GM21390 (cell line): Measurements from ENCODE around the gene KRT6B.
"Not testable (repeated sequence)": the region's sequence is repeated elsewhere in the genome, so short reads cannot be mapped to it uniquely, and the experiment has no call there.

Experiments used
- ATAC-seq: cut with Tn5 transposase; IDR thresholded peaks from one replicate; pipeline ENCODE4 v1.9.1; 2021; ENCODE audit not compliant: unreplicated experiment

KRT6B gene

DNA sequence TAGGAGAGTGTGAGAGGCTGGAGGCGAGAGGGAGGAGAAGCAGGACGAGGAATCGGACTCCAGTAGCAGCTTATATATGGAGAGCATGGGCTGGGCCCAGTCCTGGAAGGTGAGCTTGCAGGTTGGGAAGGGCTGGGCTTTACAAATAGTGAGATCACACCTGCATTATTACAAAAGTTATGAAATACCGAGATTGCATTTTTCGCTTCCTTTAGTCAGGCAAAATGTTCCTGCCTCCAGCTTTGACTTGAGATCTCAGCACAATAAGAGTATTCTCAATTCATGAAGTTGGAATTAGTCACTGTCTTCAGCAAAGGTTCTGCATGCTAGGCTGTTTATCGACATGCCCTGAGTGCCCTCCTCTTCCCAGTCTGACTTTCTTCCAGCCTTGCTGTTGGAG, at the start of gene KRT6B:
Gene KRT6B, minus strand, starts transcription at position 46 of the 400 bp plus-strand sequence. CDS start 68 bp downstream, outside the sequence.
- ATAC-seq: no peak

DNA sequence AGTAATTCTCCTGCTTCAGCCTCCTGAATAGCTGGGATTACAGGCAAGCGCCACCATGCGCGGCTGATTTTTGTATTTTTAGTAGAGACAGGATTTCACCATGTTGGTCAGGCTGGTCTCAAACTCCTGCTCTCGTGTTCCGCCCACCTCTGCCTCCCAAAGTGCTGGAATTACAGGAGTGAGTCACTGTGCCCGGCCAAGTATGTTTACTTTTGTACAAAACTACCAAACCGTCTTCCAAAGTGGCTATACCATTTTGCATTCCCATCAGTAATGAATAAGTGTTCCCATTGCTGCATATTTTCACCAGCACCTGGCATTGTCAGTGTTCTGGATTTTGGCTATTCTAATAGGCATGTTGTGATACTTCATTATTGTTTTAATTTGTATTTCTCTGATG, 49.5 kb upstream of the KRT6B start:
- no peak for ATAC-seq

DNA sequence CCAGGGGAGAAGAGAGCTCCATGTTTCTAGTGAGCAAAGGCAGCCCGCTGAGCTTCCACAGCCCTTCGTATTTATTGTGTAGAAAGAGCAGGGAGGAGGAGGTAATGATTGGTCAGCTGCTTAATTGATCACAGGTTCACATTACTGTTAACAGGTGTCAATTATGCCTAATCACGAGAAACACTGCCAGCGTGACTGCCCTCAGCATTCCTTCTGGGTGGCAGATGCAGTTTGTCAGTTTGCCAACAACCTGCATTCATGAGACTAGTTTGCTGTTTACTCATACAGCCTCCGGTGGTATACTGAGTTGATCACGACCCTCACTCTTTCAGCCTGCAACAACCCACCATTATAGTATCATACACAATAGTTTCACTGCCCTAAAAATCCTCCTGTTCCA, 48.6 kb upstream of the KRT6B start:
- not testable (repeated sequence) for ATAC-seq

DNA sequence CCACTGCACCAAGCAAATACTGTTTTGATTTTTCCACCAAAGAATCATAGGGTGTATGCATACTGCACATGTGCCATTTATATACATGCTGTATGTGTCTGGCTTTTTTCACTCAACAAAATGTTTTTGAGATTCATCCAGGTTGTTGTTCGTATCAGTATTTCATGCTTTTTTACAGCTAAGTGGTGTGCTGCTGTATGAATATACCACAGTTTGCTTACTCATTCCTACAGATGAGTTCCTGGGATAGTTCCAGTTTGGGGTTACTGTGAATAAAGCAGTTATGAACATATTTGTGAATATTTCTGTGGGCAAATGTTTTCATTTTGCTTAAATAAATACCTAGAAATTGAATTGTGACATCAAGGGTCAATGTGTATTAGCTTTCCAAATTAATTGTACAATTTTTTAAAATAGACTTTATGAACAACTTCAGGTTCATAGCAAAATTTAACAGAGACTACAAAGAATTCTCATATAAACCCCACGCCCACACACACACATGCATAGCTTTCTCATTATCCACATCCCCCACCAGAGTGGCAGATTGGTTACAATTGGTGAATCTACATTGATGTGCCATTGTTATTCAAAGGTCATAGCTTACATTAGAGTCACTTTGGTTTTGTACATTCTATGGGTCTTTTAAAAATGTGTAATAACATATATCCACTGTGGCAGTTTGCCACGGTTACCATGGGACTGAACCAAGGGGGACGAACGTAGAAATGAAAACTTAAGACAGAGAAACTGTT, 48.0 kb upstream of the KRT6B start:
- ATAC-seq: no peak

DNA sequence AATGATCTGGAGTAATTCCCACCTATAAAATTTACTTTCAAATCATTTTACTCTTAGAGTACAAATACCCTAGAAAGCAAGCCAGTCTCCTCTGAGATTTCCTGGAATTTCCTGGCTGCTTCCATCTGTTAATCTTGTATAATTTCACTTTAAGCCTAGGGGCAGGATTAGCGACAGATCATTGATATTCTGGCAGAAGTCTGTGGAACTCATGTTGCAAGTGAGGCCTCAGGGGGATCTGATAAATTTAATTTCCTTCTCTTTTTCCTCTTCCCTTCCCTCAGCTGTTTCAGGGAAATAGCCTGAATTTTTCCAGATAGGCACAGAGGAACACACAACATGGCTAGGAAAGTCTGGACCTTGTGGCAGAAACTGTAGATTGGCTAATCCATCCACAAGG, 47.0 kb upstream of the KRT6B start:
- no peak for ATAC-seq

DNA sequence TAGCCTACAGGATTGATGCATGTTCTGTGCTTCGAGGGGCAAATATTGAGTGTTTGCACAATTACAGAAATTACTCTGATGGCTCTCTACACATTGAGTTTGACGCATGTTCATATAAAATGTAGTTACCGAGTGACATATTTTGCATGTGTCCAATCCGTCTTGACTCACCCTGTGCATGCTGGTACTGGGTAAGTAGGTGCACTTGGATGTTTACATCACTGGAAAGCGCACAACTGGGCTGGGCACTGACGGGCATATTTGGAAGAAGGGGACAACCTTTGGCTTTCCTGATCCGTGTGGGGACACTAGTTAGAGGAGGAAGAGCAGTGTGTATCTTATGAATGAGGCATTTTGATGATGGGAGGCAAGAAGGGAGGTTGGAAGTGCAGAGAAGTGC, 46.0 kb upstream of the KRT6B start:
- no peak for ATAC-seq

DNA sequence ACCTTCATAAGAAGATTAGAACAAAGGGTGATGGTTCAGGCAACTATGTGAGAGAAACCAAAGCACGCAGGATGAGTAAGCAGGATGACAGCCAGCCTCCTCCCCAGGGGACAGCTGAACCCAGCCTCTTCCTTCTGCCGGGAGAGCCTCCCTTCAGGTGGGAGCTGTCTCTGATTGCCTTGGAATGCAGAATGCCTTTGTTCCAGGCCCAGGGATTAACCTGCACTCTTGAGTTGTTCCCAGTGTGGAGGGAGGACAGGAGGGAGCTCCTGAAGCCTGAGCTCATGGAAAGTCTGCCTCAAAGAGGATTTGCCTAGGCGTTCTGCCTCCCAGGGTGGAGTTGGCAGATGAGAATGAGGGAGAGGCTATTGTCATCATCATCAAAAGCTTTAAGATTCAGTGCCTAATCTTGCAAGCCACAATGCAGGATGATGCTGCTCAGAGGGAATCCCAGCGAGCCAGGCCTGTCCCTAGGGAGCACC, 44.7 kb upstream of the KRT6B start:
- no peak for ATAC-seq

DNA sequence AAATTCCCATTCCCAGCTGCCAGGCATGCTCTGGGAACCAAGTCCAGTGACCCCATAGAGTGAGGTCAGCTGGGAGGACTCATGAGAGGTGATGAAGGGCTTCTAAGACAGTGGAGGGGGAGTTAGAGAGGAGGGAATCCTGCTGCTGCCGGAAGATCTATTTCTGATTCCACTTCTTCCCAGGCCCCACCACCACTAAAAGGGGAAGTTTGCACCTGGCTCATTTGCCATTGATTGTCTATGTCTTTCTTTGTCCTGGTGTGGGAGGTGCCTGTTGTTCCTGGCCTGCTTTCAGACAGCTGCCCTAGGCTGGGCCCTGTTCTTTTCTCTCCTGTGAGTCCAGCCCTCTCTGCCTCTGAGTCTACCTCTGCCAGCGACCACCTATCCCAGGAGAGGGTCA, 44.1 kb upstream of the KRT6B start:
- ATAC-seq: no peak

DNA sequence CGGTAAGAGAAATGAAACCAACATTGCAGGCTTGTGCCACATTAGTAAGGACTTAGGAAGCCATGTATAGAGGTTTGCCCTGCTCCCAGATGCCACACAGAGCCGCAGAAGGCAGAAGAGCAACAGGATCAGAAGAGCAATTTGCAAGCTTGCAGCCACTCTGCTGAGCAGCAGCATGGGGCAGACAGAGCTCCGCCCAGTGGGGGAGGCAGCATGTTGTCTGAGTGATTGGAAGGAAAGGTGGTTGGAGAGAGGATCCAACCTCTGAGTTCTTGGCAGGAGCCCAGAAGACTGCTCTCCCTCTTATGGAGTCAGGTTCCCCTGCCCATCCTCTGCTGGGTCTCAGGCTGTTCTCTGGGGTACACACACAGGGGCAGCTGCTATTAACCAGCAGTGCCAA, 43.4 kb upstream of the KRT6B start:
- ATAC-seq: no peak

DNA sequence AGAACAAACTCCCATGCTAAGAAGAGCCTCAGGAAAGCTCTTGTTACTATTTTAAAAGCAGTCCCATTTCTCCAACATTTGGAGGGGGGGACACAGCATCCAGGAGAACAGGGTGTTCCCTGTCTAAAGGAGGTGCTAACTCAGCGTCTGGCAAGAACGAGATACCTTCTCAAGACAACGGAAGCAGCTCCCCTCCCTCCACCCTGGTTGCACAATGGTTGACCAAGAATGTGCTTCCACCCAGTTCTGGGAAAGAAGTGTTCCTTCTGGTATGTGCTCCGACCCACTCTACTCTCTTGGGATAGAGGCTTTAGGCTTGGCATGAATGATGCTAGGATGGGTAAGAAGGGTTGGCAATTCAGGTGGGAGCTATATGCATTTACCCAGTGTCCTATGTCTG, 42.6 kb upstream of the KRT6B start:
- ATAC-seq: no peak

DNA sequence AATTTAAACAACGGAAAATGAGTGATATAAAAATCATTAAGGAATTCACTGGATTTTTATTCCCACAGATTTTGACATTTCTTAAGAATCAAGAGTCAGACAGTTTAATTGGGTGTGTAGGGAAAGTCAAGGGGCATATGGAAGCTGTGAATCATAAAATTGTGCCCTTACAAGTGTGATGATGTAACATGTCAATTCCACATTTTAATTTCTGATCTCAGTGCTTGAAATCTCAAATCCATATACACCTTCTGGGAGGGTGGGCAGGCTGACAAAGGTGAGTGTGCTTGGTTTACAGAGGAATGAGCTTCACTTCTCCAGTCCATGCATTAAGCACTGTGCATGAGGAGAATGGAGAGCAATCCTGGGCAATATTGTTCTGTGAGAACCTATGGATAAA, 42.2 kb upstream of the KRT6B start:
- ATAC-seq: no peak

DNA sequence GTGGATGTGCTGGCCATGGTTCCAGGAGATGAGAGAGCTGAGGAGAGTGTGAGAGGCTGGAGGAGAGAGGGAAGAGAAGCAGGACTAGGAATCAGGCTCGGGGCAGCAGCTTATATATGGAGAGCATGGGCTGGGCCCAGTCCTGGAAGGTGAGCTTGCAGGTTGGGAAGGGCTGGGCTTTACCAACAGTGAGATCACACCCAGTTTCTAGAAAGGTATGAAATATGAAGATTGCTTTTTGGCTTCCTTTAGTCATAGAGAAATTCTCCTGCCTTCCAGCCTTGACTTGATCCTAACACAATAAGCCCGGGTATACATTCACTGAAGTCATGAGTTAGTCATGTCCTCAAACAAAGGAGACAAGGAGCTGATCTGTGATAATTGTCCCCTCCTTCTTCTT, 41.2 kb upstream of the KRT6B start, which contains the start of gene KRT6A:
Gene KRT6A, minus strand, starts transcription at position 86 of the 400 bp plus-strand sequence. Its CDS starts 69 bp downstream, at position 17.
- no peak for ATAC-seq

DNA sequence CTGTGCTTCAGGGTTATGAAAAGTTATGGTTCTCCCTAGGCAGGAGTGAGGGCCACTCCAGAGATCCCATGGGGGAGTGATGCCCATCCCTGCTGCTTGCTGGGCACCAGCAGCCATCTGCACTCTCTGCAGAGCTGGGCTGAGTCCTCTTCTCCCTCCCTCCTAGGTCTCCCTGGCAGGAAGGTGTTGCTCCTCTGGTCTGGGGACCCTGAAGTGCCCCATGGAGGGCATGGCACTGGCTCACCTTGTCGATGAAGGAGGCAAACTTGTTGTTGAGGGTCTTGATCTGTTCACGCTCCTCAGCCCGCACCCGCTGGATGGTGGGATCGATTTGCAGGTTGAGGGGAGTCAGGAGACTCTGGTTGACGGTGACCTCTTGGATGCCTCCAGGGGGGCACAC, 40.5 kb upstream of the KRT6B start:
- not testable (repeated sequence) for ATAC-seq

DNA sequence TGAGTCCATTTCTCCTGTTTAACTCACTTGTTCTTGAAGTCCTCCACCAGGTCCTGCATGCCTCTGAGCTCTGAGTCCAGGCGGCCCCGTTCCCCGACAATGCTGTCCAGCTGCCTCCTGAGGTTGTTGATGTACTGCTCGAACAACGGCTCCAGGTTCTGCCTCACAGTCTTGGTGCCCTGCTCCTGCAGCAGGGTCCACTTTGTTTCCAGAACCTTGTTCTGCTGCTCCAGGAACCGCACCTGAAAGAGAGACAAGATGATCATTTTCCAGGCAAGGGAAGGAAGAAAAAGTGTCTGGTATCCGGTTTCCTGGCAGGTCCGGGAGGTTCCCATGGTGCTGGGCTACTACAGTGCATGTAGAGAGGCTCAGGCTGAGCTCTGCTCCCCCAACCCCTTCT, 39.5 kb upstream of the KRT6B start:
- ATAC-seq: not testable (repeated sequence)

DNA sequence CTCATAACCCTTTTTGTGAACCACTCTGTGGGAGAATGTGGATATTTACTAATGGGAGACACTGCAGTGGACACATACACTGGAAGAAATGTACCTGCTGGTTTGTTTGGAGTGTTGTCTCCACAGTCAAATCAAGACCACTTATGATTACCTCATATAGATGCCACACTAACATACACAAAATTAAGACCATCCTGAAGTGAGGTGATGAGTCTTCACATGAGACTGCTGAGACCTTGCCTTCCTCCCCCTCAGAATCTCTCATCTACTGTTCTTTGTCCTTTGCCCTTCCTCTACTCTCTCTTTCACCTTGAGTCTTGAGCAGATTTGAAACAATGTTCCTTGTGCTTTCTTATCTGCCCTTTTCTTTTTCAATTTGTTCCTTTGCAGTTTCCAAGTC, 36.8 kb upstream of the KRT6B start:
- no peak for ATAC-seq

DNA sequence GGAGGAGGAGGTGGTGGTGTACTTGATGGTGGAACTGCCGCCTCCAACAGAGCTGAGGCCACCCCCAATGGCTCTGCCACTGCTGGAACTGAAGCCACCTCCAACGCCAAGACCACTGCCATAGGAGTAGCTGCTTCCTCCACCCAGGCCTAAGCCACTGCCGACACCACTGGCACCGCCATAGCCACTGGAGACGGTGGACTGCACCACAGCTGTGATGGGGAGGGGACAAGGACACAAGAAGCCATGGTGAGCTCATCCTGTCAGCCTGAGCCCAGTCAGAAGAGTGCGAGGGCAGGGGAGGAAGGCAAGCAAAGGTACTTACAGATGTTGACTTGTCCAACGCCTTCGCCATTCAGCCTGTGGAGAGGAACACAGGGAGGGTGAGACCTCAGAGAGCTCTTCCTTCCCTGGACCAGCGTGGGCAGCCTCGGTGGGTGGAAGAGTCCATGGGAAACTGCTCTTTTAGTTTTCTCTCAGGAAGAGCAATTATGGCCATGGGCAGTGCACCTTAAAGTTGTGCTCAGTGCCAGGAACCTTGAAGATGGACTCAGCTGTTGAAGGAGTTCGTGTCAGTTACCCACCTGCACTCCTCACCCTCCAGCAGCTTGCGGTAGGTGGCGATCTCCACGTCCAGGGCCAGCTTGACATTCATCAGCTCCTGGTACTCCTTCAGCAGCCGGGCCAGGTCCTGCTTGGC, 35.9 kb upstream of the KRT6B start:
- not testable (repeated sequence) for ATAC-seq

DNA sequence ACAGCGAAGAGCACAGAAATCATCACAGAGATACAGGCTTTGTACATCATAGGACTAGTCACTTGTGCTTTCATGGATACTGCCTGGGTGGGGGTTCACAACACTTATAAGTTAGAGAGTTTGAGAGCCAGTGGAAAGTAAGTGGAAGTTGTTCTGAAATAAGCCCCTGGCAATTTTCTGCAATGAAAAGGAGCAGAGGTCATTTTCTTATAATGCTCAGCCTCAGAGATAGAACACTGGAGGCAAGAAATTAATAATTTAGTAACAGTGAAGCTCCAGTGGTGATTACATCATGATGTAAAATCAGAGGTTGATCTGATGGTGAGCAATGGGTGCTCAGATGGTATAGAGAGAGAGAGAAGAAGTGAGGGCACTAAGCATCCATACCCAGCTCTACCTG, 35.3 kb upstream of the KRT6B start:
- no peak for ATAC-seq

DNA sequence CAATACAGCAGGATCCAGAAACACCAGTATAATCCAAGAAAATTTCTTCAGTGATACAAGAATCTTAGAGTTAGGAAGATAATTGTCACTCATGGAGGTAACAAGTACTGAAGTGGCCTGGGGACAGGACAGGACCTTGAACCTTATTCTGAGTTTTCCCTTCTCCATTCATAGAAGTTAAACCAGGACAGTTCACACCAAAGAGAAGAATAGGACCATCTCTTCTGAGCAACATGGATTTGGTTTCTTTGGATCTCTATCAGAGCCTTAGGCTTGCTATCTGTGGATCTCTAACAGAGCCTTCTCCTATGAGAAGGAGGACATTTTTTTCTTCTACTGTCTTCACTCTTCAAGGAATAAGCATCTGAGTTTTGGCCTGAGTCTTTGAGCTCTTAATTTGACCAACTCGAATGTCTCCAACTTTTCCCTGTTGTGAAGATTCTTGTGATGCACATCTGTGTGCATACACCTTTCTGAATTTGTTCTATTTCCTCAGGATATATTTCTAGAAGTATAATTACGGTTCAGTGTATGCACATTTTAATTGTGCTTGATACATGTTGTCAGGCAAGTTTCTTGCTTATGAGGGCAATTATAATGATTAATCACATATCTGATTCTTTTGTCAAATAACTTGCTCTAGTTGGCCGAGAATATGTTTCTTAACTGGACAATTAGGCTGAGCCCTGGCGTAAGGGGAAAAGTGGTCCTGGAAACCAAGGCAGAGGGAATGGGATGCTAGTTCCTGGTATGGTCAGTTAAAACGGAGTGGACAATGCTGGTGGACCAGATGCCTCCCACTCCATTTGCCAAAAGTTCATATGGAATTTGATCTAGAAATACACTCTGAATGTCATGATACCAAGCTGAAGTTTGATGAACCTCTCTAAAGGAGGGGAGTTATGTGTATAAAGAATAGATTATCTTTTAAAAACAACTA, 34.5 kb upstream of the KRT6B start:
- ATAC-seq: no peak

DNA sequence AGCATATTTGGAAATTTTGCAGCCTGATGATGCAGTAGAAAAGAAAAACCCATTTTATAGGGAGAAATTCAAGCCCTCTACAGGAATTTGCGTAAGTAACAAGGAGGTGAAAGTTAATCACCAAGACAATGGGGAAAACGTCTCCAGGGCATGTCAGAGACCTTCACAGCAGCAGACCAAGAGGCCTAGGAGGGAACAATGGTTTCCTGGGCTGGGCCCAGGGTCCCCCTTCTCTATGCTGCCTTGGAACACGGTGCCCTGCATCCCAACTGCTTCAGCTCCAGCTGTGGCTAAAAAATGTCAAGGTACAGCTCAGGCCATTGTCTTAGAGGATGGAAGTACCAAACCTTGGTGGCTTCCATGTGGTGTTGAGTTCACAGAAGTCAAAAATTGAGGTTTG, 28.1 kb upstream of the KRT6B start:
- no peak for ATAC-seq

DNA sequence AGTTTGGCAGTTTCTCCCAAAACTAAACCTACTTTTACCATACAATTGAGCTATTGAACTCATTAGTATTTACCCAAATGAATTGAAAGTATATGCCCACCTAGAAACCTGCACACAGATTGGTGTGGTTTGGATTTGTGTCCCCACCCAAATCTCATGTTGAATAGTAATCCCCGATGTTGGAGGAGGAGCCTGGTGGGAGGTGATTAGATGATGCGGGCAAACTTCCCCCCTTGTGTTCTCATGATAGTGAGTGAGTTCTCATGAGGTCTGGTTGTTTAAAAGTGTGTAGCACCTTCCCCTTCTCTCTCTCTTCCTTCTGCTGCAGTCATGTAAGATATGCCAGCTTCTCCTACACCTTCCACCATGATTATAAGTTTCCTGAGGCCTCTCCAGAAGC, 25.7 kb upstream of the KRT6B start:
- ATAC-seq: no peak

DNA sequence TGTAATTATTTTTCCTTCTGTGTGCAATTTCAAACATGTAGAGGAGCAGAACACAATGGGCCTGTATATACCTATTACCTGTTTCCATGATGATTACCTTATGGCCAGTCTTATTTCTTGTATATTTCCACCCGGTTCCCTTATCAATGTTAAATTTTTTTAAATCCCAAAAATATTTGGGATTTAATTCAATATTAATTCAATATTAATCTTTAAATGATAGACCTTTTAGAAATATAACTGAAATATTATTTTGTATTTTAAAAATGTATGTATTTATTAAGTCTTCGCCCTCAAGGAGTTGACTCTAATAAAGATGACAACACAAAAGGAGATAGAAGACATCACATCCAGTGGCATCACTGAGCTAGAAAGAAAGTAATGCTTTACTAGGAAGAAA, 22.3 kb upstream of the KRT6B start:
- no peak for ATAC-seq
